Measurements from ENCODE around the gene WFDC8. TPM values are rescaled to one million over a fixed set of nuclear protein-coding genes. Genes with fewer than 3 reads are reported as not detected.

WFDC8 gene
- total RNA-seq, 1 donor from 2014 or later: not detected

DNA sequence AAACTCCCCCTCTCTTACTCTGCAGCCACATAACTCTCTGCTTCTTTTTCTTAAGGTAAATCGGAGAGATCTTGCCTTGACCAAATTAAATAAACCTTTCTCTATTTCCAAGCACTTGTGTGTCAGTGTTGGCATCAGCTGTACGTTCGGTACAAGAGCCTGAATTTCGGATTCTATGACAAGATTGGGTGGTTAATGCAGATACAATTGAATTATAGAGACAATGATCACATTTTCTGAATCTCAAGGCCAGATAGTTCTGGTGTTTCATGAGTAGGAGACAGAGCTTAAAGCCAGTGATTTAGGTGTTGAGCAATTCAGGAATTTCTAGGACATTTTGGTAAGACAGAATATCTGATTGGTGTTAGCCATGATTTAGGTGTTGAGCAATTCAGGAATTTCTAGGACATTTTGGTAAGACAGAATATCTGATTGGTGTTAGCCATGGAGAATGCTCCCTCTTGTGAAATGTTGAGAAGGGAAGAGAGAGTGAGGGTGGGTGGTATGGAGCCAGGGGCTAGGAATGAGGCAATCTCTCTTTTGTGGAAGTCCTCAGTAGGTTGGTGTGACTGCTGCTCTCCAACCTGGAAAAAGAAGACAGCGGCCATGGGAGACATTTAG, 68.7 kb downstream of the WFDC8 start:
- TF ChIP-seq EZH2phosphoT487 (IDR thresholded peaks at IDR 0.05) (no peak), EZH2 (IDR thresholded peaks at IDR 0.05) (no peak), CTCF (IDR thresholded peaks at IDR 0.05) (no peak)
- Histone ChIP-seq H3K4me1 (no peaks in the 10 kb centered on the region), H3K9ac (no peak overlapping the region), H3F3A (ENCODE audit: low read depth) (no peaks in the 10 kb centered on the region), H3K9me3 (ENCODE audit: low read depth) (no peaks in the 10 kb centered on the region), H3K27ac (no peak overlapping the region), H3K27me3 (no peaks in the 10 kb centered on the region), H2AFZ (replicated peaks) (no peak overlapping the region), H3K4me3 (no peak overlapping the region), H4K20me1 (ENCODE audit: low read depth) (no peaks in the 10 kb centered on the region), H3K36me3 (no peaks in the 10 kb centered on the region), H3K79me2 (ENCODE audit: low read depth) (no peaks in the 10 kb centered on the region), H3K4me2 (no peak overlapping the region)
- no peak for DNase-seq (ENCODE audit: low spot score)
- peaks cover 8% of the 10 kb centered on the region for H3K27me3 Mint-ChIP-seq (ENCODE audit: insufficient read depth, low read depth)
- no peaks in the 10 kb centered on the region for H3K4me1 Mint-ChIP-seq
- H3K4me3 Mint-ChIP-seq: no peak overlapping the region
- no peaks in the 10 kb centered on the region for H3K36me3 Mint-ChIP-seq
- H3K9me3 Mint-ChIP-seq: no peaks in the 10 kb centered on the region
- H3K27ac Mint-ChIP-seq: no peak overlapping the region

DNA sequence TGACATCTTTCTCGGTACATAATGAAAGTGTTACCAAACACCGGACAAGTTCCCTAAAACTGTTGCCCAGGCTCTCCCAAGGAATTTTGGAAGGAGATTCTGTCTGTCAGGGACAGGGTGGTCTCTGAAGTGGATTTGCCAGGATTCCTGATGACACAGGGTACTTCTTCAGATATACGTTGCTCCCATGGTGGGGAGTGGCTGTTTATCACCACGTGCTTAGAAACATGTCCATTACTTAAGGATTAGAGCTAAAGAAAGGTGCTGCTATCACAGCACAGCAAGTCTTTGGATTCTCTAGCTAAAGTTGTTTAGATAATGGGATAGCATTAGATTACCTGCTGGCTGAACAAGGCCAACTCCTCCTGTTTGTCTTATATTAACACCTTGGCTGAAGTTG, 70.0 kb downstream of the WFDC8 start:
- TF ChIP-seq EZH2phosphoT487 (IDR thresholded peaks at IDR 0.05): no peak
- H2AFZ ChIP-seq (replicated peaks): no peak overlapping the region
- H3K4me3 Mint-ChIP-seq: no peak overlapping the region
- no peak for DNase-seq (ENCODE audit: low spot score)
- H3K27me3 ChIP-seq: no peaks in the 10 kb centered on the region
- no peaks in the 10 kb centered on the region for H3K36me3 Mint-ChIP-seq
- no peaks in the 10 kb centered on the region for H3K79me2 ChIP-seq (ENCODE audit: low read depth)
- no peaks in the 10 kb centered on the region for H4K20me1 ChIP-seq (ENCODE audit: low read depth)
- H3K9ac ChIP-seq: no peak overlapping the region
- no peak overlapping the region for H3K4me3 ChIP-seq
- H3K36me3 ChIP-seq: no peaks in the 10 kb centered on the region
- H3K27me3 Mint-ChIP-seq (ENCODE audit: insufficient read depth, low read depth): peaks cover 8% of the 10 kb centered on the region
- no peak overlapping the region for H3K27ac ChIP-seq
- no peaks in the 10 kb centered on the region for H3K4me1 ChIP-seq
- no peak overlapping the region for H3K27ac Mint-ChIP-seq
- no peaks in the 10 kb centered on the region for H3K4me1 Mint-ChIP-seq
- no peaks in the 10 kb centered on the region for H3K9me3 ChIP-seq (ENCODE audit: low read depth)
- no peaks in the 10 kb centered on the region for H3K9me3 Mint-ChIP-seq
- H3K4me2 ChIP-seq: no peak overlapping the region
- no peaks in the 10 kb centered on the region for H3F3A ChIP-seq (ENCODE audit: low read depth)

DNA sequence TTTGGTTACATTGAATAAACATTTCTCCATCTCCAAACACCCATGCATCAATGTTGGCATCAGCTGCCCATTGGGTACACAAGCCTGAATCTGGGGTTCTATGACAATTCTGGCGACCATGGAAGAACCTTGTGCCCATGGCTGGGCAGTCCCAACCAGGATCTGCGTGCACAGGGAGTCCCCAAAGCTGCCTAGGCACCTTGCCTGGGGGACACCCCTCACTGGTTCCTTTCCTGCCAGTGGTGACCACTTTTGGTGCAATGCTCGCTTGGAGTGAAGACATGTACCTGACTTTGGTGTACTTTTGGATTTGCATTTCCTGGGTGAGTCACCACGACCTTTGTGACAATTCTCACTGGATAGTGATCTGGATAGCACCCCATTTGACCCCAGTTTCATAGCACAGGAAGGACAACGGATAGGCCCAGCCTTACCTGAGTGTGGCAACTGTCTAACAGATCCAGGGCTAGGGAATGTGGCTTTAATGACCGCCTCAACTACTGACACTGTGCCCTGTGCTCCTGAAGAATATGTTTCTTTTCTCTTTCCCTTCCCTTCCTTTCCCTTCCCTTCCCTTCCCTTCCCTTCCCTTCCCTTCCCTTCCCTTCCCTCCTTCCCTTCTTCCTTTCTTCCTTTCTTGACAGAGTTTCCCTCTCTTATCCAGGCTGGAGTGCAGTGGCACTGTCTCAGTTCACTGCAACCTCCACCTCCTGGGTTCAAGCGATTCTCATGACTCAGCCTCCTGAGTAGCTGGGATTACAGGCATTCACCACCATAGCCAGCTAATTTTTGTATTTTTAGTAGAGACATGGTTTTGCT, 70.8 kb downstream of the WFDC8 start:
- no peaks in the 10 kb centered on the region for H3K9me3 Mint-ChIP-seq
- no peak for TF ChIP-seq EZH2phosphoT487 (IDR thresholded peaks at IDR 0.05)
- no peak overlapping the region for H3K4me3 Mint-ChIP-seq
- Histone ChIP-seq H4K20me1 (ENCODE audit: low read depth) (no peaks in the 10 kb centered on the region), H3F3A (ENCODE audit: low read depth) (no peaks in the 10 kb centered on the region), H3K79me2 (ENCODE audit: low read depth) (no peaks in the 10 kb centered on the region), H3K27me3 (no peaks in the 10 kb centered on the region), H3K36me3 (no peaks in the 10 kb centered on the region), H3K9ac (no peak overlapping the region), H3K4me1 (no peaks in the 10 kb centered on the region), H3K4me2 (no peak overlapping the region), H2AFZ (replicated peaks) (no peak overlapping the region), H3K9me3 (ENCODE audit: low read depth) (no peaks in the 10 kb centered on the region), H3K4me3 (no peak overlapping the region), H3K27ac (no peak overlapping the region)
- peaks cover 6% of the 10 kb centered on the region for H3K27me3 Mint-ChIP-seq (ENCODE audit: insufficient read depth, low read depth)
- no peak for DNase-seq (ENCODE audit: low spot score)
- H3K4me1 Mint-ChIP-seq: no peaks in the 10 kb centered on the region
- no peak overlapping the region for H3K27ac Mint-ChIP-seq
- H3K36me3 Mint-ChIP-seq: no peaks in the 10 kb centered on the region

- H4K20me1 ChIP-seq (ENCODE audit: low read depth): no peaks in the 10 kb centered on the region
- H3K27me3 Mint-ChIP-seq (ENCODE audit: insufficient read depth, low read depth): peaks cover 6% of the 10 kb centered on the region
These were observed 71.9 kb downstream of the WFDC8 start for GRCh38 chr20:45507011-45507820.

More at GRCh38 chr20:45507011-45507820, 71.9 kb downstream of the WFDC8 start:
- Histone ChIP-seq H3K36me3 (no peaks in the 10 kb centered on the region), H3K4me3 (no peak overlapping the region), H3K27ac (no peak overlapping the region), H3K9me3 (ENCODE audit: low read depth) (no peaks in the 10 kb centered on the region), H2AFZ (replicated peaks) (no peak overlapping the region), H3K79me2 (ENCODE audit: low read depth) (no peaks in the 10 kb centered on the region), H3K4me1 (no peaks in the 10 kb centered on the region), H3F3A (ENCODE audit: low read depth) (no peaks in the 10 kb centered on the region), H3K4me2 (no peak overlapping the region), H3K27me3 (no peaks in the 10 kb centered on the region), H3K9ac (no peak overlapping the region)
- Mint-ChIP-seq H3K4me1 (no peaks in the 10 kb centered on the region), H3K27ac (no peak overlapping the region), H3K4me3 (no peak overlapping the region), H3K36me3 (no peaks in the 10 kb centered on the region), H3K9me3 (no peaks in the 10 kb centered on the region)
- TF ChIP-seq EZH2 (IDR thresholded peaks at IDR 0.05) (no peak), EZH2phosphoT487 (IDR thresholded peaks at IDR 0.05) (no peak), CTCF (IDR thresholded peaks at IDR 0.05) (no peak)
- no peak for DNase-seq (ENCODE audit: low spot score)
